IPS-15b (cell line): ENCODE measurements around the gene VPS8.
"Not testable (repeated sequence)": the region's sequence is repeated elsewhere in the genome, so short reads cannot be mapped to it uniquely, and the experiment has no call there.

ENCODE experiments used
- H3K27me3 ChIP-seq: one replicate; pipeline ENCODE4 v1.6.1; 2013; ENCODE audit warnings: low read length; ENCODE audit not compliant: control insufficient read depth, insufficient read depth
- H3K36me3 ChIP-seq: one replicate; pipeline ENCODE4 v1.6.1; 2013; ENCODE audit warnings: low read length; ENCODE audit not compliant: control insufficient read depth, insufficient read depth
- H3K4me1 ChIP-seq: one replicate; pipeline ENCODE4 v1.6.1; 2013; ENCODE audit warnings: mild to moderate bottlenecking, low read length; ENCODE audit not compliant: control insufficient read depth, insufficient read depth
- H3K4me3 ChIP-seq: one replicate; pipeline ENCODE4 v1.5.1; 2013; ENCODE audit warnings: low read depth, low read length
- H3K9ac ChIP-seq: one replicate; pipeline ENCODE4 v1.6.1; 2013; ENCODE audit warnings: low read depth, mild to moderate bottlenecking, low read length
- H3K9me3 ChIP-seq: one replicate; pipeline ENCODE4 v1.6.1; 2013; ENCODE audit warnings: mild to moderate bottlenecking, low read length; ENCODE audit not compliant: control insufficient read depth, insufficient read depth

The VPS8 gene

GRCh38 chr3:184945886-184946625, 134.1 kb downstream of the VPS8 start:
- H3K9ac ChIP-seq: no peak overlapping the region
- H3K4me1 ChIP-seq: peaks cover 9% of the 10 kb centered on the region
- H3K9me3 ChIP-seq: no peaks in the 10 kb centered on the region
- no peaks in the 10 kb centered on the region for H3K27me3 ChIP-seq
- H3K36me3 ChIP-seq: no peaks in the 10 kb centered on the region
- no peak overlapping the region for H3K4me3 ChIP-seq

- Histone ChIP-seq H3K9me3 (no peaks in the 10 kb centered on the region), H3K4me1 (peaks cover 9% of the 10 kb centered on the region), H3K4me3 (no peak overlapping the region), H3K27me3 (no peaks in the 10 kb centered on the region), H3K36me3 (no peaks in the 10 kb centered on the region), H3K9ac (no peak overlapping the region)
These were observed 135.0 kb downstream of the VPS8 start for GRCh38 chr3:184946917-184947316.

GRCh38 chr3:184949251-184949965, 137.4 kb downstream of the VPS8 start:
- Histone ChIP-seq H3K9ac (no peak overlapping the region), H3K36me3 (no peaks in the 10 kb centered on the region), H3K4me3 (no peak overlapping the region), H3K27me3 (no peaks in the 10 kb centered on the region), H3K4me1 (peaks cover 10% of the 10 kb centered on the region), H3K9me3 (no peaks in the 10 kb centered on the region)

GRCh38 chr3:184950816-184951215, 138.8 kb downstream of the VPS8 start:
- not testable (repeated sequence) for H3K27me3 ChIP-seq, H3K9me3 ChIP-seq, H3K36me3 ChIP-seq, H3K4me3 ChIP-seq, H3K4me1 ChIP-seq, H3K9ac ChIP-seq

GRCh38 chr3:184952671-184953070, 140.7 kb downstream of the VPS8 start:
- Histone ChIP-seq H3K9ac (no peak overlapping the region), H3K9me3 (no peaks in the 10 kb centered on the region), H3K27me3 (no peaks in the 10 kb centered on the region), H3K4me1 (peaks cover 6% of the 10 kb centered on the region), H3K4me3 (no peak overlapping the region), H3K36me3 (no peaks in the 10 kb centered on the region)

GRCh38 chr3:184953401-184953800, 141.4 kb downstream of the VPS8 start:
- Histone ChIP-seq H3K9ac (no peak overlapping the region), H3K4me3 (no peak overlapping the region), H3K9me3 (no peaks in the 10 kb centered on the region), H3K4me1 (peaks cover 6% of the 10 kb centered on the region), H3K27me3 (no peaks in the 10 kb centered on the region), H3K36me3 (no peaks in the 10 kb centered on the region)

DNA sequence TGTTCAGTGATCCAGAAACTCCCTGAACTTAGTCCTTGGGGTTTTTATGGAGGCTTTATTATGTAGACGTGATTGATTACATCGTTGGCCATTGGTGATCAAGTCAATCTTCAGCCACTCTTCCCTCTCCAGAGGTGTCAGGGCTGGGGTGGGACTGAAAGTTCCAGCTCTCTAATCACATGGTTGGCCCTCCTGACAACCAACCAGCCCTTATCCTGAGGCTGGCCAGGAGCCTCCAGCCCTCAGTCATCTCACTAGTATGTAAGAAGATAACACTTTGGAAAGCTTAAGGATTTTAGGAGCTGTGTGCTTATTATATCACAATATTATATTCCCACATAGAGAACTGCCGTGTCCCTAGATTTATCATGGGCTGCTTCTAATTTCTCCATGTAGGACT, 142.3 kb downstream of the VPS8 start:
- Histone ChIP-seq H3K36me3 (no peaks in the 10 kb centered on the region), H3K4me1 (peaks cover 6% of the 10 kb centered on the region), H3K27me3 (no peaks in the 10 kb centered on the region), H3K9ac (no peak overlapping the region), H3K9me3 (no peaks in the 10 kb centered on the region), H3K4me3 (no peak overlapping the region)

DNA sequence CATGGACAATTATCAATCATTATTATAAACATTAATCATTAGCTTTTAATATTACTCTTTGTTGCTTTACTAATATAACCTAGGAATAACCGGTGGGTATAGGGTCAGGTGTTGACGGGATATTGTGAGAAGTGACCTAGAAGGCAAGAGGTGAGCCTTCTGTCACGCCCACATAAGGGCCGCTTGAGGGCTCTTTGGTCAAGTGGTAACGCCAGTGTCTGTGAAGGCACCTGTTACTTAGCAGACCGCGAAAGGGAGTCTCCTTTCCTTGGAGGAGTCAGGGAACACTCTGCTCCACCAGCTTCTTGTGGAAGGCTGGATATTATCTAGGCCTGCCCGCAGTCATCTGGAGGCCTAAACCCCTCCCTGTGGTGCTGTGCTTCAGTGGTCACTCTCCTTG, 142.9 kb downstream of the VPS8 start:
- H3K9ac ChIP-seq, H3K36me3 ChIP-seq, H3K9me3 ChIP-seq, H3K4me1 ChIP-seq, H3K27me3 ChIP-seq, H3K4me3 ChIP-seq: not testable (repeated sequence)

DNA sequence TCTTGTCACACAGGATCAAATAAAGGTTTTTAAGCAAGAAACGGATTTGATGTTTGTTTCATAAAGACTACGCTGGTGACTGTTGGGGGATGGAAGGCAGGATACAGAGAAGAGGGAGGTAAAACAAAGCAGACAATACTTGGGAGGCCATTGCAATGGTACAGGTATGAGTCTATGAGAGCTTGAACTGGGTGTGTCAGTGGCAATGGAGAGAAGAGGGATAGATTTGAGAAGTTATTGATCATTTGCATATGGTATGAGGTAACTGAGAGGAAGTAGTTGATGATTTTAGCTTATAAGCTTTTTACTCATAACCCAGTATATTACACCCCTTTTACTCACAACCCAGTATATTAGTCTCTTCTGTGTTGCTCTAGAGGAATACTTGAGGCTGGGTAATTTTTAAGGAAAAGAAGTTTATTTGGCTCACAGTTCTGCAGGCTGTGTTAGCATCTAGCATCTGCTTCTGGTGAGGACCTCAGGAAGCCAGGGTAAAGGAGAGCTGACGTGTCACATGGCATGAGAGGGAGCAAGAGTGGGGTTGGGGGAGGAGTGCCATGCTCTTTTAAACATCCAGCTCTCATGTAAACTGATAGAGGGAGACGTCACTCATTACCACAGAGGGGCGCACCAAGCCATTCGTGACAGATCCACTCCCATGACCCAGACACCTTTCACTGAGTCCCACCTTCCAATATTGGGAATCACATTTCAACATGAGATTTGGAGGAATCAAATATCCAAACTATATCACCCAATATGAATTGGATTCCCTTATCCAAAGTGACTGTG, 153.9 kb downstream of the VPS8 start:
- Histone ChIP-seq H3K9ac (no peak overlapping the region), H3K27me3 (no peaks in the 10 kb centered on the region), H3K4me1 (peaks cover 4% of the 10 kb centered on the region), H3K36me3 (no peaks in the 10 kb centered on the region), H3K4me3 (no peak overlapping the region), H3K9me3 (no peaks in the 10 kb centered on the region)

- no peaks in the 10 kb centered on the region for H3K9me3 ChIP-seq
- H3K4me3 ChIP-seq: no peak overlapping the region
- H3K36me3 ChIP-seq: no peaks in the 10 kb centered on the region
- H3K27me3 ChIP-seq: no peaks in the 10 kb centered on the region
- peaks cover 4% of the 10 kb centered on the region for H3K4me1 ChIP-seq
- no peak overlapping the region for H3K9ac ChIP-seq
These were observed 156.1 kb downstream of the VPS8 start for GRCh38 chr3:184968115-184968514.

GRCh38 chr3:184970186-184970585, 158.2 kb downstream of the VPS8 start:
- Histone ChIP-seq H3K9ac (no peak overlapping the region), H3K9me3 (no peaks in the 10 kb centered on the region), H3K4me1 (peaks cover 4% of the 10 kb centered on the region), H3K4me3 (no peak overlapping the region), H3K36me3 (no peaks in the 10 kb centered on the region), H3K27me3 (no peaks in the 10 kb centered on the region)
